Endothelial cell of umbilical vein (primary cell): ENCODE measurements around the gene FBXO7. TPM values are rescaled to one million over a fixed set of nuclear protein-coding genes. Genes with fewer than 3 reads are reported as not detected.

Experiments used
- BruUV-seq: library from RNA; stranded (reverse); fragments of 400-500 nt; replicated peaks from 2 replicates; lab custom pipeline; 2021; lab: Mats Ljungman, UMichigan
- CTCF ChIA-PET: fragments of 300-600, 350-600 bp; sonication (Branson Sonifier 250); formaldehyde crosslinking; loops from one replicate; lab custom pipeline; 2021; ENCODE audit warnings: antibody characterized with exemption, inconsistent platforms; lab: Charles Lee
- POLR2A ChIA-PET: fragments of 300-600, 350-600 bp; sonication (Branson Sonifier 250); formaldehyde crosslinking; loops from one replicate; lab custom pipeline; 2021; ENCODE audit warnings: antibody characterized with exemption, inconsistent platforms; lab: Charles Lee
- DNase-seq: peaks from one replicate; pipeline ENCODE4 v3.0.0-alpha.2; 2011; ENCODE audit warnings: low read depth, low spot score
- FAIRE-seq: peaks from 2 replicates; lab custom pipeline; 2011; peaks lifted over from hg19 to GRCh38; lab: Jason Lieb, UNC
- H2AFZ ChIP-seq: 2 replicates; pipeline ENCODE4 v1.6.0; 2012; ENCODE audit warnings: low read depth, low read length, control low read depth, inconsistent platforms
- H3K27ac ChIP-seq: 2 replicates; pipeline ENCODE4 v1.5.1; 2011; ENCODE audit warnings: low read depth, mild to moderate bottlenecking, control low read depth, low read length, moderate library complexity; ENCODE audit not compliant: insufficient read depth
- H3K27me3 ChIP-seq, 2 experiments: 2 replicates each; pipeline versions ENCODE4 v1.6.0 to v1.6.1; 2011; ENCODE audit warnings: low read length in 2 of 2, mixed read lengths in 1 of 2; ENCODE audit not compliant: control insufficient read depth in 2 of 2, insufficient read depth in 2 of 2
- H3K36me3 ChIP-seq, 2 experiments: 2 replicates in 1 of 2; 3 replicates in 1 of 2; pipeline ENCODE4 v1.5.1; 2011; ENCODE audit warnings: low read length in 2 of 2, mild to moderate bottlenecking in 1 of 2, moderate library complexity in 1 of 2; ENCODE audit not compliant: control insufficient read depth in 2 of 2, insufficient read depth in 2 of 2; ENCODE audit errors: extremely low read depth in 1 of 2
- H3K4me1 ChIP-seq: 3 replicates; pipeline ENCODE4 v1.5.1; 2011; ENCODE audit warnings: mild to moderate bottlenecking, low read length; ENCODE audit not compliant: control insufficient read depth, insufficient read depth; ENCODE audit errors: extremely low read depth
- H3K4me2 ChIP-seq: 2 replicates; pipeline ENCODE4 v1.6.1; 2011; ENCODE audit warnings: low read length, control low read depth, mixed read lengths; ENCODE audit not compliant: insufficient read depth
- H3K4me3 ChIP-seq, 3 experiments: fragments of 200-600 bp in 1 of 3; sonication (generic), shearing (Covaris generic) in 1 of 3; replicated peaks in 1 of 3; 2 replicates each; pipeline ENCODE4 v1.5.1; 2011 to 2016; ENCODE audit warnings: control low read depth in 3 of 3, low read length in 3 of 3, mild to moderate bottlenecking in 2 of 3, inconsistent platforms in 1 of 3, low read depth in 1 of 3, moderate library complexity in 1 of 3; ENCODE audit not compliant: insufficient read depth in 1 of 3
- H3K79me2 ChIP-seq: 2 replicates; pipeline ENCODE4 v1.6.0; 2012; ENCODE audit warnings: low read length, inconsistent platforms; ENCODE audit not compliant: control insufficient read depth, insufficient read depth
- H3K9ac ChIP-seq: replicated peaks from 2 replicates; pipeline ENCODE3; 2011; ENCODE audit warnings: low read length, control low read depth; ENCODE audit not compliant: insufficient read depth; ENCODE audit errors: extremely low read depth
- H3K9me1 ChIP-seq: replicated peaks from 3 replicates; pipeline ENCODE4 v1.6.0; 2011; ENCODE audit warnings: mild to moderate bottlenecking, low read length; ENCODE audit not compliant: control insufficient read depth, insufficient read depth; ENCODE audit errors: extremely low read depth
- H3K9me3 ChIP-seq: replicated peaks from 2 replicates; pipeline ENCODE4 v1.5.1; 2012; ENCODE audit warnings: low read length, inconsistent platforms; ENCODE audit not compliant: control insufficient read depth, insufficient read depth
- H4K20me1 ChIP-seq: replicated peaks from 2 replicates; pipeline ENCODE3; 2011; ENCODE audit warnings: mild to moderate bottlenecking, low read length; ENCODE audit not compliant: control insufficient read depth, insufficient read depth; ENCODE audit errors: extremely low read depth
- CTCF ChIP-seq, 2 donors: IDR thresholded peaks; 1 replicate in 1 of 2; 2 replicates in 1 of 2; pipeline ENCODE4 v1.5.1; 2011; ENCODE audit warnings: low read length in 2 of 2, mild to moderate bottlenecking in 2 of 2, moderate library complexity in 2 of 2, control low read depth in 1 of 2, inconsistent platforms in 1 of 2, low read depth in 1 of 2; ENCODE audit not compliant: insufficient read depth in 1 of 2; ENCODE audit errors: extremely low read depth in 1 of 2
- EZH2 ChIP-seq: IDR thresholded peaks from 2 replicates; pipeline ENCODE4 v1.6.1; 2012; ENCODE audit warnings: borderline replicate concordance, low read depth, mild to moderate bottlenecking, moderate library complexity, low read length, inconsistent platforms; ENCODE audit not compliant: severe bottlenecking
- FOS ChIP-seq: IDR thresholded peaks from 2 replicates; pipeline ENCODE4 v1.6.1; 2011; ENCODE audit warnings: mild to moderate bottlenecking, low read length, moderate library complexity, borderline replicate concordance; ENCODE audit not compliant: insufficient read depth
- GATA2 ChIP-seq: IDR thresholded peaks from 2 replicates; pipeline ENCODE4 v1.7.0; 2011; ENCODE audit warnings: low read depth, mild to moderate bottlenecking, moderate library complexity, mixed read lengths, low read length; ENCODE audit not compliant: insufficient read length, insufficient read depth
- JUN ChIP-seq: IDR thresholded peaks from 2 replicates; pipeline ENCODE4 v1.6.1; 2011; ENCODE audit warnings: borderline replicate concordance, low read depth; ENCODE audit not compliant: insufficient read length, insufficient read depth
- MAX ChIP-seq: IDR thresholded peaks from 2 replicates; pipeline ENCODE4 v1.6.1; 2011; ENCODE audit not compliant: insufficient read depth, insufficient read length
- MYC ChIP-seq: IDR thresholded peaks from one replicate; pipeline ENCODE4 v1.6.1; 2011; ENCODE audit warnings: mild to moderate bottlenecking, low read depth, low read length
- POLR2A ChIP-seq: IDR thresholded peaks from 2 replicates; pipeline ENCODE4 v1.6.1; 2012; ENCODE audit warnings: low read depth, mild to moderate bottlenecking, control low read depth, low read length
- POLR2AphosphoS5 ChIP-seq: IDR thresholded peaks from 2 replicates; pipeline ENCODE4 v1.6.1; 2012; ENCODE audit warnings: low read depth, mild to moderate bottlenecking, control low read depth, low read length, moderate library complexity; ENCODE audit not compliant: insufficient read depth
- dilution Hi-C: fragments of 300-500 bp; cut with MboI; formaldehyde crosslinking; loops from one replicate; pipeline ENCODE4 v1.15.0; 2019; ENCODE audit warnings: low sequenced_read_pairs; ENCODE audit not compliant: extremely low pct_ligation_motif_present
- intact Hi-C: fragments of 100-400 bp; cut with micrococcal nuclease; formaldehyde crosslinking; loops from one replicate; pipeline ENCODE4 v1.10.0; 2022
- polyA plus RNA-seq, 4 experiments: library from polyadenylated mRNA; depleted of rRNA in 3 of 4; stranded (reverse) in 3 of 4; unstranded in 1 of 4; fragments of >200 nt; gene quantifications; 2 replicates each; pipeline versions ENCODE4 v1.2.1 to v1.2.3, GENCODE V29; 2011 to 2012; ENCODE audit warnings: missing spikeins in 1 of 4
- total RNA-seq: library from RNA; stranded (reverse); gene quantifications from 2 replicates; pipeline ENCODE4 v1.2.3, GENCODE V29; 2021

FBXO7 gene
- total and polyA plus RNA-seq, 2 donors (not counting 3 experiments of a cell fraction or from before 2014, with no cell fraction given) = 81.1 to 112 TPM

GRCh38 chr22:32466496-32466895 is 8.1 kb upstream of the FBXO7 start:
- no peaks in the 10 kb centered on the region for H3K79me2 ChIP-seq
- no peak overlapping the region for H3K4me3 ChIP-seq
- H3K9me3 ChIP-seq = no peaks in the 10 kb centered on the region
- no peak for DNase-seq
- H2AFZ ChIP-seq = no peak overlapping the region
- H3K4me2 ChIP-seq = no peak overlapping the region
- CTCF ChIA-PET = no interaction called here
- H3K9ac ChIP-seq = no peak overlapping the region
- no peak for FAIRE-seq
- no peaks in the 10 kb centered on the region for H3K9me1 ChIP-seq
- POLR2A ChIA-PET = no interaction called here
- dilution Hi-C loops = no loop called here
- H4K20me1 ChIP-seq = no peaks in the 10 kb centered on the region
- no peak for TF ChIP-seq MYC
- no peak for TF ChIP-seq CTCF (IDR thresholded peaks at IDR 0.05; ENCODE audit: extremely low read depth in 1 of 2, insufficient read depth in 1 of 2, low read depth in 1 of 2, low read length in 2 of 2)
- TF ChIP-seq EZH2 = no peak
- no peak for TF ChIP-seq MAX
- TF ChIP-seq FOS = no peak
- TF ChIP-seq JUN = no peak
- no peak for TF ChIP-seq POLR2AphosphoS5
- TF ChIP-seq GATA2 = no peak
- no peak for TF ChIP-seq POLR2A
- no peaks in the 10 kb centered on the region for H3K36me3 ChIP-seq
- peaks cover 2 to 22% of the 10 kb centered on the region in 2 experiments for H3K27me3 ChIP-seq
- intact Hi-C loops = no loop called here
- H3K27ac ChIP-seq = no peak overlapping the region
- no TSS peak for BruUV-seq
- no peaks in the 10 kb centered on the region for H3K4me1 ChIP-seq
